H1 (cell line): ENCODE measurements around the gene CLCN3.

ENCODE experiments used
- EZH2 ChIP-seq: fragments of 200-600 bp; sonication (generic); IDR thresholded peaks from 2 replicates; pipeline ENCODE4 v1.7.1; 2012; ENCODE audit warnings: low read depth, mild to moderate bottlenecking, moderate library complexity, low read length, inconsistent platforms; ENCODE audit not compliant: severe bottlenecking
- GABPA ChIP-seq: IDR thresholded peaks from 2 replicates; pipeline ENCODE4 v1.6.1; 2011; ENCODE audit warnings: mild to moderate bottlenecking, low read length, moderate library complexity, borderline replicate concordance; ENCODE audit not compliant: insufficient read depth
- POLR2AphosphoS5 ChIP-seq: IDR thresholded peaks from 2 replicates; pipeline ENCODE4 v1.6.1; 2011; ENCODE audit warnings: low read depth, low read length
- USF2 ChIP-seq: IDR thresholded peaks from 2 replicates; pipeline ENCODE4 v1.6.1; 2011; ENCODE audit warnings: low read length, improper control_type of control experiment
- TF ChIP-seq, protein P1 (sequence below), 3 experiments: IDR thresholded peaks; 1 replicate in 2 of 3; 2 replicates in 1 of 3; pipeline versions ENCODE4 v1.5.1 to v1.6.1; 2011; ENCODE audit warnings: low read length in 3 of 3, mild to moderate bottlenecking in 3 of 3, inconsistent platforms in 2 of 3, low read depth in 1 of 3, moderate library complexity in 1 of 3; ENCODE audit not compliant: insufficient read depth in 1 of 3; ENCODE audit errors: control extremely low read depth in 1 of 3

DNA sequence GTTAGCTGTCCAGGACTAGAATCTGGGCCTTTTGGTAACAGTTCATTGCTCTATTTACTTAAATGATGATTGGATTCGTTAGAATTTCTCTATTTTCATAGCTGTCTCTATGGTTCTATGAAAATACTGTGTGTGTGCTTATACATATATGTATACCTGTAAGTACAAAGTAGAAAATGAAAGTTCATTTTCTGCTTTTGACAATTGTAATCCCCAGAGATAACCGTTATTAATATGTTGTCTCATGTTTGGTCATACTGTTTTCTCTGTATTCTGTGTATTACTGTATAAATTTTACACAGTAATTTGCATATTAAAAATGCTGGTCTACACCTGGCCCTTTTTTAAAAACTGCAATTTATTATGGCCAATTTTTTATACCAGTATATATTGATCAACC, 55.4 kb downstream of the CLCN3 start:
- no peak for TF ChIP-seq POLR2AphosphoS5
- no peak for TF ChIP-seq GABPA
- TF ChIP-seq EZH2, result no peak
- TF ChIP-seq, protein P1, sequence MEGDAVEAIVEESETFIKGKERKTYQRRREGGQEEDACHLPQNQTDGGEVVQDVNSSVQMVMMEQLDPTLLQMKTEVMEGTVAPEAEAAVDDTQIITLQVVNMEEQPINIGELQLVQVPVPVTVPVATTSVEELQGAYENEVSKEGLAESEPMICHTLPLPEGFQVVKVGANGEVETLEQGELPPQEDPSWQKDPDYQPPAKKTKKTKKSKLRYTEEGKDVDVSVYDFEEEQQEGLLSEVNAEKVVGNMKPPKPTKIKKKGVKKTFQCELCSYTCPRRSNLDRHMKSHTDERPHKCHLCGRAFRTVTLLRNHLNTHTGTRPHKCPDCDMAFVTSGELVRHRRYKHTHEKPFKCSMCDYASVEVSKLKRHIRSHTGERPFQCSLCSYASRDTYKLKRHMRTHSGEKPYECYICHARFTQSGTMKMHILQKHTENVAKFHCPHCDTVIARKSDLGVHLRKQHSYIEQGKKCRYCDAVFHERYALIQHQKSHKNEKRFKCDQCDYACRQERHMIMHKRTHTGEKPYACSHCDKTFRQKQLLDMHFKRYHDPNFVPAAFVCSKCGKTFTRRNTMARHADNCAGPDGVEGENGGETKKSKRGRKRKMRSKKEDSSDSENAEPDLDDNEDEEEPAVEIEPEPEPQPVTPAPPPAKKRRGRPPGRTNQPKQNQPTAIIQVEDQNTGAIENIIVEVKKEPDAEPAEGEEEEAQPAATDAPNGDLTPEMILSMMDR (IDR thresholded peaks at IDR 0.05; ENCODE audit: control extremely low read depth in 1 of 3, insufficient read depth in 1 of 3, low read depth in 1 of 3, low read length in 3 of 3), result no peak
- TF ChIP-seq USF2, result no peak
